WTC11 (cell line): Measurements from ENCODE around the gene CTNNBIP1. TPM values are rescaled to one million over a fixed set of nuclear protein-coding genes. Genes with fewer than 3 reads are reported as not detected.

ENCODE experiments used
- ATAC-seq: fragments of 200-7000 bp; cut with Tn5 transposase; 2 replicates; pipeline ENCODE4 v1.10.0; 2021; ENCODE audit warnings: mild to moderate bottlenecking, moderate library complexity
- CTCF ChIA-PET: fragments of 300-600 bp; sonication (Branson Sonifier 250); formaldehyde crosslinking; loops from one replicate; lab custom pipeline; 2021; ENCODE audit warnings: antibody characterized with exemption; lab: Charles Lee
- POLR2A ChIA-PET: fragments of 350-600 bp; sonication (Branson Sonifier 250); formaldehyde crosslinking; loops from one replicate; lab custom pipeline; 2021; ENCODE audit warnings: antibody characterized with exemption; lab: Charles Lee
- DNase-seq: peaks from one replicate; pipeline ENCODE4 v3.0.0; 2021; ENCODE audit warnings: low spot score
- H3K27ac Mint-ChIP-seq: 2 replicates; pipeline ENCODE4 v1.8.0; 2021; ENCODE audit warnings: mixed read lengths
- H3K27me3 Mint-ChIP-seq: 2 replicates; pipeline ENCODE4 v1.8.0; 2021; ENCODE audit warnings: low read depth, mild to moderate bottlenecking, moderate library complexity, mixed read lengths
- H3K36me3 Mint-ChIP-seq: 2 replicates; pipeline ENCODE4 v1.8.0; 2021; ENCODE audit warnings: mixed read lengths
- H3K4me1 Mint-ChIP-seq: 2 replicates; pipeline ENCODE4 v1.8.0; 2022; ENCODE audit warnings: mixed read lengths
- H3K4me3 Mint-ChIP-seq: 2 replicates; pipeline ENCODE4 v1.8.0; 2021; ENCODE audit warnings: mild to moderate bottlenecking, moderate library complexity, mixed read lengths
- H3K9me3 Mint-ChIP-seq: 2 replicates; pipeline ENCODE4 v1.8.0; 2021; ENCODE audit warnings: mixed read lengths
- ESRRA ChIP-seq: sonication (generic); formaldehyde crosslinking; IDR thresholded peaks from 2 replicates; pipeline ENCODE4 v1.8.1; 2022; ENCODE audit warnings: mild to moderate bottlenecking, missing genetic modification reagents, borderline replicate concordance
- JAZF1 ChIP-seq: fragments of 250-450 bp; sonication (Bioruptor Pico); IDR thresholded peaks from 2 replicates; pipeline ENCODE4 v1.9.0; 2021; ENCODE audit warnings: moderate library complexity, mild to moderate bottlenecking, inconsistent platforms
- JUN ChIP-seq: sonication (generic); formaldehyde crosslinking; IDR thresholded peaks from 2 replicates; pipeline ENCODE4 v1.8.0; 2023; ENCODE audit warnings: mild to moderate bottlenecking, missing genetic modification reagents
- NFE2L1 ChIP-seq: sonication (generic); formaldehyde crosslinking; IDR thresholded peaks from 2 replicates; pipeline ENCODE4 v1.8.1; 2023; ENCODE audit warnings: missing genetic modification reagents
- RORB ChIP-seq: fragments of 250-450 bp; sonication (Bioruptor Pico); IDR thresholded peaks from 2 replicates; pipeline ENCODE4 v1.9.0; 2021; ENCODE audit warnings: mild to moderate bottlenecking
- SOX15 ChIP-seq: fragments of 250-450 bp; sonication (Bioruptor Pico); IDR thresholded peaks from 2 replicates; pipeline ENCODE4 v1.9.0; 2021; ENCODE audit warnings: mild to moderate bottlenecking
- ZNF138 ChIP-seq: sonication (generic); formaldehyde crosslinking; conservative IDR thresholded peaks from 2 replicates; pipeline ENCODE4 v1.8.1; 2022; ENCODE audit warnings: mild to moderate bottlenecking, moderate library complexity, missing genetic modification reagents
- ZNF219 ChIP-seq: sonication (generic); formaldehyde crosslinking; IDR thresholded peaks from 2 replicates; pipeline ENCODE4 v1.8.0; 2023; ENCODE audit warnings: missing genetic modification reagents, mild to moderate bottlenecking, borderline replicate concordance
- ZNF281 ChIP-seq: sonication (generic); formaldehyde crosslinking; IDR thresholded peaks from 2 replicates; pipeline ENCODE4 v1.8.0; 2023; ENCODE audit warnings: mild to moderate bottlenecking, missing genetic modification reagents
- ZNF423 ChIP-seq: fragments of 250-450 bp; sonication (Bioruptor Pico); IDR thresholded peaks from 2 replicates; pipeline ENCODE4 v2.1.2; 2022; ENCODE audit warnings: mild to moderate bottlenecking, moderate library complexity
- ZSCAN18 ChIP-seq: fragments of 250-450 bp; sonication (Bioruptor Pico); IDR thresholded peaks from 2 replicates; pipeline ENCODE4 v2.1.2; 2022; ENCODE audit warnings: mild to moderate bottlenecking, moderate library complexity
- total RNA-seq: library from RNA; stranded (reverse); gene quantifications from 3 replicates; pipeline ENCODE4 v1.2.3, GENCODE V29; 2021
- TF ChIP-seq, protein P1 (sequence below): sonication (generic); formaldehyde crosslinking; IDR thresholded peaks from 2 replicates; pipeline ENCODE4 v1.8.1; 2023; ENCODE audit warnings: mild to moderate bottlenecking, missing genetic modification reagents
- TF ChIP-seq, protein P2 (sequence below): sonication (generic); formaldehyde crosslinking; IDR thresholded peaks from 2 replicates; pipeline ENCODE4 v1.8.0; 2022; ENCODE audit warnings: mild to moderate bottlenecking, missing genetic modification reagents
- TF ChIP-seq, protein P3 (sequence below): sonication (generic); formaldehyde crosslinking; IDR thresholded peaks from 2 replicates; pipeline ENCODE4 v1.8.1; 2022; ENCODE audit warnings: mild to moderate bottlenecking, missing genetic modification reagents, moderate library complexity, borderline replicate concordance
- TF ChIP-seq, protein P4 (sequence below): sonication (generic); formaldehyde crosslinking; conservative IDR thresholded peaks from 2 replicates; pipeline ENCODE4 v1.8.1; 2023; ENCODE audit warnings: mild to moderate bottlenecking, low read depth, missing genetic modification reagents, moderate library complexity

Gene CTNNBIP1
- total RNA-seq, 1 experiment from 2014 or later, result 58.2 TPM

DNA sequence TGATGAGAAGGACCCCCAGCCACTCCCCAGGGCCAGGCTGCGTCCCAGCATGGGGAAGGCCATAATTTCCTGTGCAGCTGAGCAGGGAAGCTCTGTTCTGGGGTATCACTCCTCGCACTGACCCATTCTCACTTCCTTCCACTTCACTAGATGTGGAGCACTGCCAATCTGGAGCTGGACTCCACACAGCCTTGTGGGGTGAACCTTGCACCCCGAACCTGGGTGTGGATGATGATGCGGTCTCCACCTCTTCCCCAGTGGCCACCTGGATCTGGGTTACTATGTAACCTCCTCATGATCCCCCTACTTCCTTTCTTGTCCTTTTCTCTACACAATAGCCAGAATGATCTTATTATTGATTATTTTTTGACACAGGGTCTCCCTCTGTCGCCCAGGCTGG is 36.7 kb downstream of the CTNNBIP1 start (continued):
- TF ChIP-seq, protein P1, sequence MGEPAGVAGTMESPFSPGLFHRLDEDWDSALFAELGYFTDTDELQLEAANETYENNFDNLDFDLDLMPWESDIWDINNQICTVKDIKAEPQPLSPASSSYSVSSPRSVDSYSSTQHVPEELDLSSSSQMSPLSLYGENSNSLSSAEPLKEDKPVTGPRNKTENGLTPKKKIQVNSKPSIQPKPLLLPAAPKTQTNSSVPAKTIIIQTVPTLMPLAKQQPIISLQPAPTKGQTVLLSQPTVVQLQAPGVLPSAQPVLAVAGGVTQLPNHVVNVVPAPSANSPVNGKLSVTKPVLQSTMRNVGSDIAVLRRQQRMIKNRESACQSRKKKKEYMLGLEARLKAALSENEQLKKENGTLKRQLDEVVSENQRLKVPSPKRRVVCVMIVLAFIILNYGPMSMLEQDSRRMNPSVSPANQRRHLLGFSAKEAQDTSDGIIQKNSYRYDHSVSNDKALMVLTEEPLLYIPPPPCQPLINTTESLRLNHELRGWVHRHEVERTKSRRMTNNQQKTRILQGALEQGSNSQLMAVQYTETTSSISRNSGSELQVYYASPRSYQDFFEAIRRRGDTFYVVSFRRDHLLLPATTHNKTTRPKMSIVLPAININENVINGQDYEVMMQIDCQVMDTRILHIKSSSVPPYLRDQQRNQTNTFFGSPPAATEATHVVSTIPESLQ, result no peak
- TF ChIP-seq ZNF219 (CRISPR knock-in tag) (no peak), JUN (no peak), ZSCAN18 (CRISPR knock-in tag) (no peak), JAZF1 (no peak), SOX15 (CRISPR knock-in tag) (no peak)
- TF ChIP-seq, protein P2, sequence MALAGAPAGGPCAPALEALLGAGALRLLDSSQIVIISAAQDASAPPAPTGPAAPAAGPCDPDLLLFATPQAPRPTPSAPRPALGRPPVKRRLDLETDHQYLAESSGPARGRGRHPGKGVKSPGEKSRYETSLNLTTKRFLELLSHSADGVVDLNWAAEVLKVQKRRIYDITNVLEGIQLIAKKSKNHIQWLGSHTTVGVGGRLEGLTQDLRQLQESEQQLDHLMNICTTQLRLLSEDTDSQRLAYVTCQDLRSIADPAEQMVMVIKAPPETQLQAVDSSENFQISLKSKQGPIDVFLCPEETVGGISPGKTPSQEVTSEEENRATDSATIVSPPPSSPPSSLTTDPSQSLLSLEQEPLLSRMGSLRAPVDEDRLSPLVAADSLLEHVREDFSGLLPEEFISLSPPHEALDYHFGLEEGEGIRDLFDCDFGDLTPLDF (CRISPR knock-in tag), result no peak

DNA sequence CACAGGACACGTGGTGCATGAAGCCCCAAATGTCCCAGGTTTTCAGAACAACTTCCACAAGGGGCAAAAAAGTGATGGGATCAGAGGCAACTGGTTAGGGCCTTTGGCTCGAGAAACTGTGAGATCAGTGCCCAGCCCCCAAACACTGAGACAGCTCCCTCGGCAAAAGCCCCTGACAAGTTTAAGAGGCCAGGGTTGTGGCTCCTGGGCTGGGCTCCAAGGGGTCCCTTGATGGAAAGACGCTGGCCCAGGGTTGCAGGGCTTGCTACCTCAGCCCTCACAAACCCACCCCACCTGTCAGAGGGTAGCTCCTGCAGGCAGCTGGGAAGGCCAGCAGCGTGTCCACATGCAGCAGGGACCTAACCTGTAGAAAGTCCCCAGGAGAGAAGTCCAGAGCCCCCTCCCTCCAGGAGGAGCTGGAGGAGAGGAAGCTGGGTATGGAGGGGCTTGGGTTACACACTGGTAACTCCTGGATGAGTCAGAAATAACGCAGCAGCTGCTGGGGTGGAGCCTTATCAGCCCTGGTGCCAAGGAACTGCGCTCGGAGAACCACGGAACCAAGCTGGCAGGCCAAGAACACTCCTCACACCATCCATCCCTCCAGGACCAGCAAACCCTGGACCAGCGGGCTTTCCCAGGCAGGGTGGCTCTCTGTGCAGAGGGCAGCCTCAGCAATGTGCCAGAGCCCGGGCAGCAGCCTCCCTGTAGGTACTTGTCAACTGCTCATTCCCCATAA is 37.5 kb downstream of the CTNNBIP1 start:
- H3K27ac Mint-ChIP-seq, result no peak overlapping the region
- peaks cover 10% of the 10 kb centered on the region for H3K4me1 Mint-ChIP-seq
- POLR2A ChIA-PET, result interaction anchor here (1.2 kb wide), 1 partner anchor 38 kb away, joined by 3 read pairs; the partner anchor contains the start of gene CTNNBIP1
- TF ChIP-seq, protein P3, sequence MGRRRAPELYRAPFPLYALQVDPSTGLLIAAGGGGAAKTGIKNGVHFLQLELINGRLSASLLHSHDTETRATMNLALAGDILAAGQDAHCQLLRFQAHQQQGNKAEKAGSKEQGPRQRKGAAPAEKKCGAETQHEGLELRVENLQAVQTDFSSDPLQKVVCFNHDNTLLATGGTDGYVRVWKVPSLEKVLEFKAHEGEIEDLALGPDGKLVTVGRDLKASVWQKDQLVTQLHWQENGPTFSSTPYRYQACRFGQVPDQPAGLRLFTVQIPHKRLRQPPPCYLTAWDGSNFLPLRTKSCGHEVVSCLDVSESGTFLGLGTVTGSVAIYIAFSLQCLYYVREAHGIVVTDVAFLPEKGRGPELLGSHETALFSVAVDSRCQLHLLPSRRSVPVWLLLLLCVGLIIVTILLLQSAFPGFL, result no peak
- TF ChIP-seq, protein P1, result no peak
- TF ChIP-seq ZNF281 (CRISPR knock-in tag), result no peak
- no peak for TF ChIP-seq NFE2L1 (CRISPR knock-in tag)
- TF ChIP-seq ESRRA (CRISPR knock-in tag), result no peak
- TF ChIP-seq RORB (CRISPR knock-in tag), result no peak
- TF ChIP-seq ZNF138 (CRISPR knock-in tag), result no peak
- TF ChIP-seq ZNF423, result no peak
- TF ChIP-seq, protein P2 (CRISPR knock-in tag), result no peak
- TF ChIP-seq SOX15 (CRISPR knock-in tag), result no peak
- TF ChIP-seq, protein P4, sequence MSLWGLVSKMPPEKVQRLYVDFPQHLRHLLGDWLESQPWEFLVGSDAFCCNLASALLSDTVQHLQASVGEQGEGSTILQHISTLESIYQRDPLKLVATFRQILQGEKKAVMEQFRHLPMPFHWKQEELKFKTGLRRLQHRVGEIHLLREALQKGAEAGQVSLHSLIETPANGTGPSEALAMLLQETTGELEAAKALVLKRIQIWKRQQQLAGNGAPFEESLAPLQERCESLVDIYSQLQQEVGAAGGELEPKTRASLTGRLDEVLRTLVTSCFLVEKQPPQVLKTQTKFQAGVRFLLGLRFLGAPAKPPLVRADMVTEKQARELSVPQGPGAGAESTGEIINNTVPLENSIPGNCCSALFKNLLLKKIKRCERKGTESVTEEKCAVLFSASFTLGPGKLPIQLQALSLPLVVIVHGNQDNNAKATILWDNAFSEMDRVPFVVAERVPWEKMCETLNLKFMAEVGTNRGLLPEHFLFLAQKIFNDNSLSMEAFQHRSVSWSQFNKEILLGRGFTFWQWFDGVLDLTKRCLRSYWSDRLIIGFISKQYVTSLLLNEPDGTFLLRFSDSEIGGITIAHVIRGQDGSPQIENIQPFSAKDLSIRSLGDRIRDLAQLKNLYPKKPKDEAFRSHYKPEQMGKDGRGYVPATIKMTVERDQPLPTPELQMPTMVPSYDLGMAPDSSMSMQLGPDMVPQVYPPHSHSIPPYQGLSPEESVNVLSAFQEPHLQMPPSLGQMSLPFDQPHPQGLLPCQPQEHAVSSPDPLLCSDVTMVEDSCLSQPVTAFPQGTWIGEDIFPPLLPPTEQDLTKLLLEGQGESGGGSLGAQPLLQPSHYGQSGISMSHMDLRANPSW (CRISPR knock-in tag), result no peak

More for the DNA sequence above, 37.5 kb downstream of the CTNNBIP1 start:
- ATAC-seq (no peak), DNase-seq (no peak)
- CTCF ChIA-PET, result interaction anchor here (0.5 to 3.3 kb wide), 10 partner anchors 11 to 337 kb away, joined by 3 to 21 read pairs (median 4); partner anchors contain the start of gene KIF1B
- Mint-ChIP-seq H3K9me3 (no peaks in the 10 kb centered on the region), H3K36me3 (no peaks in the 10 kb centered on the region), H3K27me3 (no peaks in the 10 kb centered on the region), H3K4me3 (no peak overlapping the region)
